HEK293 (cell line): Measurements from ENCODE around the gene CAPS.

Experiments
- CTCF ChIA-PET: fragments of 350-600 bp; formaldehyde crosslinking; extraction: SDS; loops from one replicate; lab custom pipeline; 2021; ENCODE audit warnings: antibody characterized with exemption; lab: Yijun Ruan, JAX
- POLR2A ChIA-PET: fragments of 300-600 bp; formaldehyde crosslinking; extraction: SDS; loops from one replicate; lab custom pipeline; 2020; ENCODE audit warnings: antibody characterized with exemption, inconsistent platforms; lab: Yijun Ruan, JAX
- H3K27ac ChIP-seq: fragments of 200-500 bp; sonication (Bioruptor generic); 2 replicates; pipeline ENCODE4 v1.5.1; 2014; ENCODE audit warnings: low read depth, low read length, control low read depth, inconsistent platforms; ENCODE audit errors: extremely low read depth
- H3K36me3 ChIP-seq, 2 experiments: fragments of 200-500 bp in 1 of 2; sonication (Bioruptor generic) in 1 of 2; 1 replicate in 1 of 2; 2 replicates in 1 of 2; pipeline ENCODE4 v1.5.1; 2014 to 2017; ENCODE audit warnings: inconsistent platforms in 2 of 2, low read length in 2 of 2; ENCODE audit not compliant: control insufficient read depth in 2 of 2, insufficient read depth in 1 of 2
- H3K4me1 ChIP-seq: fragments of 200-500 bp; sonication (Bioruptor generic); 2 replicates; pipeline ENCODE4 v1.5.1; 2014; ENCODE audit warnings: mild to moderate bottlenecking, low read length, inconsistent platforms; ENCODE audit not compliant: control insufficient read depth, insufficient read depth
- H3K4me3 ChIP-seq: 2 replicates; pipeline ENCODE4 v1.5.1; 2011; ENCODE audit warnings: low read depth, mild to moderate bottlenecking, control low read depth, low read length, moderate library complexity
- H3K9me3 ChIP-seq: fragments of 200-500 bp; sonication (Bioruptor generic); 2 replicates; pipeline ENCODE4 v1.5.1; 2014; ENCODE audit warnings: low read depth, low read length, inconsistent platforms; ENCODE audit not compliant: control insufficient read depth, insufficient read depth
- GLIS1 ChIP-seq: fragments of 450-650 bp; formaldehyde crosslinking; IDR thresholded peaks from 2 replicates; pipeline ENCODE4 v1.5.1; 2016; ENCODE audit warnings: missing biosample characterization, missing genetic modification characterization
- GLIS2 ChIP-seq: fragments of 450-650 bp; formaldehyde crosslinking; IDR thresholded peaks from 2 replicates; pipeline ENCODE4 v1.5.1; 2016; ENCODE audit warnings: missing biosample characterization, missing genetic modification characterization
- KLF10 ChIP-seq: fragments of 450-650 bp; IDR thresholded peaks from 2 replicates; pipeline ENCODE4 v1.5.1; 2018; ENCODE audit warnings: missing biosample characterization, mild to moderate bottlenecking, missing genetic modification characterization
- KLF16 ChIP-seq: fragments of 450-650 bp; formaldehyde crosslinking; IDR thresholded peaks from 2 replicates; pipeline ENCODE4 v1.5.1; 2017; ENCODE audit warnings: missing biosample characterization, missing genetic modification characterization
- KLF9 ChIP-seq: fragments of 450-650 bp; formaldehyde crosslinking; IDR thresholded peaks from 2 replicates; pipeline ENCODE4 v1.5.1; 2016; ENCODE audit warnings: missing biosample characterization, missing genetic modification characterization, low read depth
- MYNN ChIP-seq: fragments of 450-650 bp; formaldehyde crosslinking; IDR thresholded peaks from 2 replicates; pipeline ENCODE4 v1.5.1; 2016; ENCODE audit warnings: missing biosample characterization, missing genetic modification characterization, borderline replicate concordance
- OSR2 ChIP-seq: fragments of 450-650 bp; formaldehyde crosslinking; IDR thresholded peaks from 2 replicates; pipeline ENCODE4 v1.5.1; 2016; ENCODE audit warnings: missing biosample characterization, missing genetic modification characterization
- SCRT1 ChIP-seq: fragments of 450-650 bp; formaldehyde crosslinking; IDR thresholded peaks from 2 replicates; pipeline ENCODE4 v1.5.1; 2016; ENCODE audit warnings: missing biosample characterization, missing genetic modification characterization, borderline replicate concordance
- SETDB1 ChIP-seq: IDR thresholded peaks from one replicate; pipeline ENCODE4 v1.6.1; 2017; ENCODE audit warnings: mild to moderate bottlenecking, low read length, moderate library complexity, mixed read lengths; ENCODE audit not compliant: insufficient read length
- SP2 ChIP-seq: fragments of 450-650 bp; formaldehyde crosslinking; IDR thresholded peaks from 2 replicates; pipeline ENCODE4 v1.5.1; 2016; ENCODE audit warnings: missing biosample characterization, missing genetic modification characterization
- SP3 ChIP-seq: fragments of 450-650 bp; formaldehyde crosslinking; IDR thresholded peaks from 2 replicates; pipeline ENCODE4 v1.5.1; 2016; ENCODE audit warnings: missing biosample characterization, missing genetic modification characterization
- ZBTB21 ChIP-seq: fragments of 450-650 bp; formaldehyde crosslinking; IDR thresholded peaks from 2 replicates; pipeline ENCODE4 v1.5.1; 2017; ENCODE audit warnings: missing biosample characterization, missing genetic modification characterization
- ZBTB26 ChIP-seq: fragments of 450-650 bp; formaldehyde crosslinking; optimal IDR thresholded peaks from 2 replicates; pipeline ENCODE3; 2016; ENCODE audit warnings: missing biosample characterization, mild to moderate bottlenecking, missing genetic modification characterization
- ZBTB8A ChIP-seq: fragments of 450-650 bp; formaldehyde crosslinking; IDR thresholded peaks from 2 replicates; pipeline ENCODE4 v1.5.1; 2016; ENCODE audit warnings: missing biosample characterization, missing genetic modification characterization
- ZFP37 ChIP-seq: fragments of 450-650 bp; formaldehyde crosslinking; IDR thresholded peaks from 2 replicates; pipeline ENCODE4 v1.5.1; 2016; ENCODE audit warnings: missing biosample characterization, missing genetic modification characterization
- ZFP41 ChIP-seq: fragments of 450-650 bp; formaldehyde crosslinking; IDR thresholded peaks from 2 replicates; pipeline ENCODE4 v1.5.1; 2016; ENCODE audit warnings: missing biosample characterization, missing genetic modification characterization, borderline replicate concordance
- ZNF16 ChIP-seq: fragments of 450-650 bp; formaldehyde crosslinking; IDR thresholded peaks from 2 replicates; pipeline ENCODE4 v1.5.1; 2016; ENCODE audit warnings: low read depth, missing biosample characterization, missing genetic modification characterization
- ZNF175 ChIP-seq: fragments of 450-650 bp; formaldehyde crosslinking; IDR thresholded peaks from 2 replicates; pipeline ENCODE4 v1.5.1; 2016; ENCODE audit warnings: missing biosample characterization, missing genetic modification characterization
- ZNF211 ChIP-seq: fragments of 450-650 bp; formaldehyde crosslinking; IDR thresholded peaks from 2 replicates; pipeline ENCODE4 v1.5.1; 2016; ENCODE audit warnings: low read depth, missing biosample characterization, missing genetic modification characterization
- ZNF280D ChIP-seq: fragments of 450-650 bp; formaldehyde crosslinking; IDR thresholded peaks from 2 replicates; pipeline ENCODE4 v1.5.1; 2016; ENCODE audit warnings: missing biosample characterization, missing genetic modification characterization
- ZNF561 ChIP-seq: fragments of 450-650 bp; IDR thresholded peaks from 2 replicates; pipeline ENCODE4 v1.5.1; 2018; ENCODE audit warnings: missing biosample characterization, missing genetic modification characterization, borderline replicate concordance
- ZNF660 ChIP-seq: fragments of 450-650 bp; IDR thresholded peaks from 2 replicates; pipeline ENCODE4 v1.5.1; 2018; ENCODE audit warnings: missing biosample characterization, mild to moderate bottlenecking, missing genetic modification characterization
- ZNF777 ChIP-seq: fragments of 450-650 bp; formaldehyde crosslinking; IDR thresholded peaks from 2 replicates; pipeline ENCODE4 v1.5.1; 2017; ENCODE audit warnings: missing biosample characterization, missing genetic modification characterization, borderline replicate concordance
- ZNF785 ChIP-seq: fragments of 450-650 bp; formaldehyde crosslinking; IDR thresholded peaks from 2 replicates; pipeline ENCODE4 v1.5.1; 2016; ENCODE audit warnings: missing biosample characterization, missing genetic modification characterization
- ZSCAN30 ChIP-seq: fragments of 450-650 bp; IDR thresholded peaks from 2 replicates; pipeline ENCODE4 v1.5.1; 2018; ENCODE audit warnings: missing biosample characterization, mild to moderate bottlenecking, missing genetic modification characterization, moderate library complexity
- TF ChIP-seq, protein P1 (sequence below): sonication (generic); formaldehyde crosslinking; IDR thresholded peaks from 2 replicates; pipeline ENCODE4 v1.8.1; 2022; ENCODE audit warnings: mild to moderate bottlenecking, moderate library complexity, missing genetic modification reagents
- TF ChIP-seq, protein P2 (sequence below): fragments of 450-650 bp; formaldehyde crosslinking; IDR thresholded peaks from 2 replicates; pipeline ENCODE4 v1.5.1; 2017; ENCODE audit warnings: missing biosample characterization, missing genetic modification characterization

Gene CAPS

GRCh38 chr19:5904352-5905113 lies 9.5 kb upstream of the CAPS start, which contains the start of gene VMAC:
VMAC (plus strand) TSS chr19:5904872; CDS start chr19:5904891, 19 bp downstream.
- POLR2A ChIA-PET = interaction anchor here (0.5 to 3.1 kb wide), 16 partner anchors 12 to 1165 kb away, joined by 3 to 35 read pairs (median 6); partner anchors contain the start of genes CATSPERD, DUS3L, LONP1 and RANBP3
- CTCF ChIA-PET = interaction anchor here (0.6 to 6.5 kb wide), 7 partner anchors 11 to 129 kb away, joined by 3 to 56 read pairs (median 4); partner anchors contain the start of gene NRTN
- Histone ChIP-seq H3K4me1 (no peaks in the 10 kb centered on the region), H3K27ac (peak within 1 kb of the TSS; percentile 88), H3K9me3 (no peaks in the 10 kb centered on the region), H3K36me3 (peaks cover 4 to 23% of the 10 kb centered on the region in 2 experiments; a peak in 2 of 3 replicates), H3K4me3 (peak within 1 kb of the TSS; percentile 97)
- TF ChIP-seq ZBTB8A (tag by site-specific recombination) = no peak
- TF ChIP-seq ZNF561 (tag by site-specific recombination) = peak; percentile 43; the same call in 1 of the 2 replicates
- no peak for TF ChIP-seq OSR2 (tag by site-specific recombination)
- TF ChIP-seq KLF9 (tag by site-specific recombination) = peak; percentile 87
- TF ChIP-seq ZFP41 (tag by site-specific recombination) = no peak
- peak; percentile 49; the same call in 1 of the 2 replicates for TF ChIP-seq ZNF660 (tag by site-specific recombination)
- no peak for TF ChIP-seq ZFP37 (tag by site-specific recombination)
- no peak for TF ChIP-seq MYNN (tag by site-specific recombination)
- TF ChIP-seq ZBTB26 (tag by site-specific recombination) = peak; percentile 62
- TF ChIP-seq SP3 (tag by site-specific recombination) = peak; percentile 89
- TF ChIP-seq KLF16 (tag by site-specific recombination) = no peak
- TF ChIP-seq, protein P1, sequence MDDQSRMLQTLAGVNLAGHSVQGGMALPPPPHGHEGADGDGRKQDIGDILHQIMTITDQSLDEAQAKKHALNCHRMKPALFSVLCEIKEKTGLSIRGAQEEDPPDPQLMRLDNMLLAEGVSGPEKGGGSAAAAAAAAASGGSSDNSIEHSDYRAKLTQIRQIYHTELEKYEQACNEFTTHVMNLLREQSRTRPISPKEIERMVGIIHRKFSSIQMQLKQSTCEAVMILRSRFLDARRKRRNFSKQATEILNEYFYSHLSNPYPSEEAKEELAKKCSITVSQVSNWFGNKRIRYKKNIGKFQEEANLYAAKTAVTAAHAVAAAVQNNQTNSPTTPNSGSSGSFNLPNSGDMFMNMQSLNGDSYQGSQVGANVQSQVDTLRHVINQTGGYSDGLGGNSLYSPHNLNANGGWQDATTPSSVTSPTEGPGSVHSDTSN (CRISPR knock-in tag) = peak; percentile 46; the same call in 1 of the 2 replicates
- peak; percentile 14; the same call in 1 of the 2 replicates for TF ChIP-seq GLIS1
- peak; percentile 82; the same call in 1 of the 2 replicates for TF ChIP-seq SCRT1 (tag by site-specific recombination)
- TF ChIP-seq KLF10 (tag by site-specific recombination) = peak; percentile 91
- no peak for TF ChIP-seq ZBTB21 (tag by site-specific recombination)
- TF ChIP-seq SP2 (tag by site-specific recombination) = peak; percentile 96
- no peak for TF ChIP-seq SETDB1
- no peak for TF ChIP-seq ZNF777 (tag by site-specific recombination)
- TF ChIP-seq ZSCAN30 (tag by site-specific recombination) = peak; percentile 59; the same call in 1 of the 2 replicates

- H3K4me1 ChIP-seq = no peaks in the 10 kb centered on the region
- H3K36me3 ChIP-seq = peaks cover 4 to 22% of the 10 kb centered on the region in 2 experiments; a peak in 2 of 3 replicates
- ChIA-PET POLR2A (interaction anchor here (1.0 to 1.5 kb wide), 2 partner anchors 185 to 282 kb away, joined by 3 to 4 read pairs; partner anchors contain the start of genes CATSPERD, LONP1, SAFB and SAFB2), CTCF (interaction anchor here (0.7 to 6.5 kb wide), 3 partner anchors 12 to 101 kb away, joined by 5 to 56 read pairs (median 6); partner anchors contain the start of gene NRTN)
- peak overlapping the region; percentile 84 for H3K4me3 ChIP-seq
- H3K9me3 ChIP-seq = no peaks in the 10 kb centered on the region
- H3K27ac ChIP-seq = no peak overlapping the region; the same call in 1 of the 2 replicates
- no peak for TF ChIP-seq ZNF280D (tag by site-specific recombination)
- no peak for TF ChIP-seq ZNF175 (tag by site-specific recombination)
- no peak for TF ChIP-seq ZNF785 (tag by site-specific recombination)
- peak; percentile 64; the same call in 1 of the 2 replicates for TF ChIP-seq ZNF16 (tag by site-specific recombination)
- TF ChIP-seq ZNF211 (tag by site-specific recombination) = no peak
- TF ChIP-seq, protein P2, sequence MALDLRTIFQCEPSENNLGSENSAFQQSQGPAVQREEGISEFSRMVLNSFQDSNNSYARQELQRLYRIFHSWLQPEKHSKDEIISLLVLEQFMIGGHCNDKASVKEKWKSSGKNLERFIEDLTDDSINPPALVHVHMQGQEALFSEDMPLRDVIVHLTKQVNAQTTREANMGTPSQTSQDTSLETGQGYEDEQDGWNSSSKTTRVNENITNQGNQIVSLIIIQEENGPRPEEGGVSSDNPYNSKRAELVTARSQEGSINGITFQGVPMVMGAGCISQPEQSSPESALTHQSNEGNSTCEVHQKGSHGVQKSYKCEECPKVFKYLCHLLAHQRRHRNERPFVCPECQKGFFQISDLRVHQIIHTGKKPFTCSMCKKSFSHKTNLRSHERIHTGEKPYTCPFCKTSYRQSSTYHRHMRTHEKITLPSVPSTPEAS (tag by site-specific recombination) = no peak
- TF ChIP-seq KLF9 (tag by site-specific recombination) = no peak
- no peak for TF ChIP-seq GLIS2
Observed at GRCh38 chr19:5905114-5905778, 8.8 kb upstream of the CAPS start.
